Limb (tissue), 2 donors: Measurements from ENCODE around the gene ADAMTS8.

Experiments used
- DNase-seq, 2 donors: peaks; one replicate each; pipeline ENCODE4 v3.0.0-alpha.2; 2016; ENCODE audit errors: extremely low spot score in 2 of 2

ADAMTS8 gene

DNA sequence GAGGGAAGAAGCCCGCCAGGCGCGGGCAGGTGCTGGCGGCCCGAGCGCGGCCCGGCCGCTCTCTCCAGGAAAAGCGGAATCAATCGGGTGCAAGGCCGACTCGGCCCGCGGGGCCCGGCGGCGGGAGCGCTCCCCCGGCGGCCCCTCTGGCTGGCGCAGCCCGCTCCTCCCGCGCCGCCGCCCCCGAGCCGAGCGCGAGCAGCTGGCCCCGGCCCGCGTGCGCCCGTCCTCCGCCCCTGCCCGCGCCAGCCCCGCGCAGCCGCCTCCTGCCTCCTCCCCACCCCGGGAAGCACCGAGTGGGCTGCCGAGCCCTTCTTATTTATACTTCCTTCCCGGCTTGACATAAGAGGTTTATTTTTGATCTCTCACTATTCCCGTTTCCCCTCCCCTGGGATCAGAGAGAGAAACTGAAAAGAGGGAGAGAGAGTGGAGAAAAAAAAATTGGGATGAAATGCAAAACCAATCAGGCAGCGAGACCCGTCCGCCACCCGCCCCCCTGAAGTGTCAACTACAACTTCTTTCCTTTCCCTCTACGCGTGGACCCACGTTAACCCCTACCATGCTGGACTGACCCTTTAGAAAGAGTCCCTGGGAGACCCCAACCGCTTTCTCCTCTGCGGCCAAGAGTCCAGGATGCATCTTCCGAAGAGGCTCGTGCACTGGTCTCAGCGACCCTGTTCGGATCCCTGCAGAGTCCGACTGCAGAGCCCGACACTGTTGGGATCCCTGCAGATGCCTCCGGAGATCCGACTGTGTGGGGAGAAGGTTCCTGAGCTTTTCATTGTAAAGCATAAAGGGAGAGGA lies at the start of gene ADAMTS8:
Gene ADAMTS8, minus strand, starts transcription at position 294 of the 804 bp plus-strand sequence. CDS start 323 bp downstream, outside the sequence.
- DNase-seq, result no peak

- no peak for DNase-seq
These were observed 49.3 kb upstream of the ADAMTS8 start for GRCh38 chr11:130477586-130478203.

- no peak for DNase-seq
These were observed 48.6 kb upstream of the ADAMTS8 start for GRCh38 chr11:130476922-130477491.

GRCh38 chr11:130476200-130476921 lies 48.0 kb upstream of the ADAMTS8 start:
- DNase-seq, result no peak

DNA sequence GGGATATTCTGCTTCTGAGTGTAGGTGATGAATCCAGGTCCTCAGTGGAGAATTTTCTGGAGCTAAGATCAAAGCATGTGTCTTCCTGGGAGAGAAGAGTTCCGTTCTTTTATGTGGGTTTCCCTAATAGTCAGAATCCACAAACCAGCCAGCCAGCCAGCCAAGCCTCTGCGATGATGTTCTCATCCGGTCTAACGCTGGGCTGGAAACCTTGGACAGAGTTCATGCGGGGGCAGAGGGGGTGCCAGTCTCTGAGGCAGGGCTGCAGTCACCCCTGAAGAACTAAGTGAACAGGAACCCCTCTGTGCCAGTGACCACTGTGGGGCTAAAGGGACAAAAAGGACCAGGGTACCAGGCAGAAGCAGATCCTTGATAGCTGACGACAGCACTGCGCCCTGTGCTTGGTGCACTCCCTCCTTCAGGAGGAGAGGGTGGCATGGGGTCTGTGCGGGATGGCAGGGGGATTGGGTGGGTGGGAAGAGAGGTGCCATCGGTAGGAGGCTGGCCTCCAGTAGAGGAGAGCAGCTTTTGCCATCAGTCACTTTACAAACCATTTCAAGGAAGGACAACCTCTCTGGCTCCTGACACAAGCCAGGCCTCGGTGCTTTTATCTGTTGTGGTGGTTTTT lies 47.1 kb upstream of the ADAMTS8 start:
- no peak for DNase-seq

DNA sequence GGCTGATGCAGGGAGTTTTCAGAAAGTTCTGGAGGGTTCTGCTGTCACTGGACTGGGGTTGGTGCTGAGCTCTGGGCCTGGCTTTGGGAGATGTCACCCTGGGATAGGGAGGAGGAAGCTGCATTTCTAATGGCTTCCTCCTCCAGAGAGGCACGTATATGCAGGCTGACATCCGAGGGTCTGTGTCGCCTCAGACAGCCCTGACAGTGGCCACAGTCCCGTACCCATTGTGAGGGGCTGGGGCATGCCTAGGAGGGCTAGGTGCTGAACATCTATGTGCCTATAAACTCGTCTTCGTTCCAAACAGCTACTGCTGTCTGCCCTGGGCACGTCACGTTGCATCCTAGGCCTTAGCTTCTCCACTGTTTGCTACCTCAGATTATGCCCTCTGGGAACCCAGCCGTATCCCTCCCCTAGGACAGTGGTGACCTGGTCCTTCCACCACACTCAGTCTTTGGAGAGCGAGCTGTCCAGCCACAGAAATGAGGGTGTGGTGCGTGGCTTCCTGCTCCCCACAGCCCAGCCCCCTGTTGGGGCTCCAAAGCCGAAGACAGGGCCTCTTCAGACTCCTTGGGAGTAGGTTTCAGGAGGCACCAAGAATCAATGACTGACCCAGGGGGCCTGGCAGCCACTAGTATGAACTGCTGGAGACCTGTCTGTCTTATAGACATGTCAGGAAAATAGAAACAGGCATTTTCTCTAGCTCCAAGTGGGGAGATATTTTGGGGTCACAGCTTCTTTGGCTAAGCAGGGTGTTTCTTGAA lies 46.4 kb upstream of the ADAMTS8 start:
- DNase-seq, result no peak

GRCh38 chr11:130473795-130474377 lies 45.5 kb upstream of the ADAMTS8 start:
- DNase-seq, result no peak

DNA sequence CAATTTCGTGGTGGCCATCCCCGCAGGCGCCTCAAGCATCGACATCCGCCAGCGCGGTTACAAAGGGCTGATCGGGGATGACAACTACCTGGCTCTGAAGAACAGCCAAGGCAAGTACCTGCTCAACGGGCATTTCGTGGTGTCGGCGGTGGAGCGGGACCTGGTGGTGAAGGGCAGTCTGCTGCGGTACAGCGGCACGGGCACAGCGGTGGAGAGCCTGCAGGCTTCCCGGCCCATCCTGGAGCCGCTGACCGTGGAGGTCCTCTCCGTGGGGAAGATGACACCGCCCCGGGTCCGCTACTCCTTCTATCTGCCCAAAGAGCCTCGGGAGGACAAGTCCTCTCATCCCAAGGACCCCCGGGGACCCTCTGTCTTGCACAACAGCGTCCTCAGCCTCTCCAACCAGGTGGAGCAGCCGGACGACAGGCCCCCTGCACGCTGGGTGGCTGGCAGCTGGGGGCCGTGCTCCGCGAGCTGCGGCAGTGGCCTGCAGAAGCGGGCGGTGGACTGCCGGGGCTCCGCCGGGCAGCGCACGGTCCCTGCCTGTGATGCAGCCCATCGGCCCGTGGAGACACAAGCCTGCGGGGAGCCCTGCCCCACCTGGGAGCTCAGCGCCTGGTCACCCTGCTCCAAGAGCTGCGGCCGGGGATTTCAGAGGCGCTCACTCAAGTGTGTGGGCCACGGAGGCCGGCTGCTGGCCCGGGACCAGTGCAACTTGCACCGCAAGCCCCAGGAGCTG lies 44.8 kb upstream of the ADAMTS8 start:
- DNase-seq, result peak in 1 of 2 donors; percentile 22

DNA sequence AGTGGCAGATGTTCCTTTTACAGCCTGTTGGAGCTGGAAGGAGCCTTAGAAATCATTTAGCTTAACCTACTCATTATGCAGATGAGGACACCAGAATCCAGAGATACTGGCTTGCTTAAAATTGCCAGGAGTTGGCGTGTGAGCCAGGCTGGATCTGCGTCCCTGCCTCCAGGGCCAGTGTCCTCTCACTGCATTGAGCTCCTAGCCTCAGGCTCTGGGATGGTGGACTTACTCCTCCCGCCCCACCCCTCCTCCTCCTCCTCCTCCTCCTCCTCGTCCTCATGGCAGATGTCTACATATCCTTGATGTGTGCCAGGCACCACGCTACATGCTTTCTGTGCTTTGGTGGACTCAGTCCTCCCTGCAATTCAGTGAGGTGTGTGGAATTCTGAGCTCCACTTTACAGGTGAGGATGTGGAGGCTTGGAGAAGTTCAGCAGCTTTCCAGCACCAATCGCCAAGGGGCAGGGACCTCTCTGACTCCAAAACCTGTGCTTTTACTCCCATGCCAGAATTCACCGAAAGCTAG lies 44.1 kb upstream of the ADAMTS8 start:
- DNase-seq, result peak in 1 of 2 donors; percentile 8

DNA sequence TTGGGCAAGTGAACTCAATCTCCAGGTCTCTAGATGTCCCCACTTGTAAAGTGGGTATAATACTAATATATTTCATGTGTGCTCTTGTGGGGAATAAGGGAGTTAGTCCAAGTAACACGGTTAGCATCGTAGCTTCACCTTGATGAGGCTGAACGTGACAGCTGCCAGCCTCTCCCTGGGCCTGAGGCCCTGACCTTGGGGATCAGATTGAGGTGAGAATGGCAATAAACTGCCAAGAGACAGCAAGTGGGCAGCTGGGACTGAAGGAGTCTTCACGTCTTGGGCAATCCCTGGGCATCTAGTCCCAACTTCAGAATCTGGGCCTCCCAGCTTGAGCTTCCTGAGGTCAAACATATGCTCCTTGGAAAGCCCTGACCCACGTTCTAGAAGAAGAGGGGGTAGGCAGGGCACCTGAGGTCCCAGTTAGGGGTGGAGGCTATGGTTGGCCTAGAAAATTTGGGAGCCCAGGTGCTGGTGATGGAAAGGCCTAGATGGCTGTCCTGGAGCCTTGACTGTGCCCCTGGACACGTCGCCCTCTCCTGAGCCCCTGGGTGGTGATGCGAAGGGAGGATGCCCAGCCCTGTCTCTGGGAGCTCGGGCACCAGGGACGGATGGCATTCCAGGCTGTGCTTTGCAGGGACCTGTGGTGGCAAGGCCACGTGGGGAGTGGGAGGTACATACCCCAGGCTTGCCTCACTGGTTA lies 43.5 kb upstream of the ADAMTS8 start:
- peak in 1 of 2 donors; percentile 15 for DNase-seq

GRCh38 chr11:130470832-130471706 lies 42.7 kb upstream of the ADAMTS8 start:
- peak in 1 of 2 donors; percentile 5 for DNase-seq

DNA sequence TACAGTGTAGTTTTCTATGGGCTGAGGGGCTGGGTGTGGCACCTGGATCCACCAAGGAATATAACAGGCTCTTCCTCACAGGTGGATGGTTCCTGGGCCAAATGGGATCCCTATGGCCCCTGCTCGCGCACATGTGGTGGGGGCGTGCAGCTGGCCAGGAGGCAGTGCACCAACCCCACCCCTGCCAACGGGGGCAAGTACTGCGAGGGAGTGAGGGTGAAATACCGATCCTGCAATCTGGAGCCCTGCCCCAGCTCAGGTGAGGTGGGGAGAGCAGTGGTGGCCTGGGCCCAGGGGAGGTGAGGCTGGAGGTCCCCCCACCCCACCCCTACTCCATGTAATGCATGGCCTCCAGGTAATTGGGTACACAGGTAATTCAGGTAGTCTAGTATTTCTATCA lies 40.8 kb upstream of the ADAMTS8 start:
- no peak for DNase-seq

GRCh38 chr11:130467116-130467900 lies 38.9 kb upstream of the ADAMTS8 start:
- no peak for DNase-seq

GRCh38 chr11:130465263-130465662 lies 36.9 kb upstream of the ADAMTS8 start:
- no peak for DNase-seq

DNA sequence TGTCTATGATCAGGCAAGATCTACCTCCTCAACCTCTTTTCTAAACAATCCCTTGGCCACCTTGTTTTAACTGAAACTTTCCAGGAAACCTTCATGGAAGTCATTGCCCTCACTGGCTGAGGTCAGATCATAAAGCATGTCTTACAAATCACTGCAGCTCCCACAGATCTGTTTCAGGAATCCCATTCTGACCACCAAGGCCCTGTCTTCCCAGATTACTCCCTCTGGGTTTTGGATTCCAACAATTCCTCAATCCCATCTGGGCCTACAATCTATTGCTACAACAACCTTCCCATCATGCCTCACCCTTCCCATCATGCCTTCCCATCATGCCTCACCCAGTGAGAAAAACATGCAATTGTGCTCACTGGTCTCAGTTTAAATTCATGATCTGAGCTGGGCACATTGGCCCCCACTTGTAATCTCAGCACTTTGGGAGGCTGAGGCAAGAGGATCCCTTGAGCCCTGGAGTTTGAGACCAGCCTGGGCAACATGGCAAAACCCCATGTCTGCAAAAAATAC lies 35.9 kb upstream of the ADAMTS8 start:
- DNase-seq, result no peak

DNA sequence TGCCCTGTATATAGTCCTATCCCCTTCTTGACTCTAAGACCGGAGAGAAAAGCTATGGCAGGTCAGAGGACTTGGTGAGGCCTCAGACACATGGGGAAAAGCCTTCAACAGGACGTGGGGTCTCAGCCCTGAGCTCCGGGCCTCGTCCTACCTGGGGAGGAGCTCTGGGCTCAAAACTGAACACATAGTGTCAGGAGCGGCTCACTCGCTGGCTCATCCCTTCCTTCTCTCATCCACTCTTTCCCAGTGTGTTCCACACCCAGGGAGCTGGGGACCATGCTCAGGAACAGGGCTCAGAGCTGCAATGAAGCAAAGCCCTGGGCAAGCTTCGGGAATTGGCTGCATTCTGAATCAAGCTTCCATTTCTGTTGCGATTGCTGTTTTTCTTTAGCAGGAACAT lies 34.5 kb upstream of the ADAMTS8 start:
- DNase-seq, result no peak
